DND-41 (cell line): ENCODE data around the gene TP63.

Source experiments
- CTCF ChIP-seq: IDR thresholded peaks from 2 replicates; pipeline ENCODE4 v1.5.1; 2012; ENCODE audit warnings: borderline replicate concordance, low read length, moderate library complexity, mild to moderate bottlenecking; ENCODE audit not compliant: poor library complexity, severe bottlenecking; ENCODE audit errors: extremely low read depth
- EZH2 ChIP-seq: IDR thresholded peaks from 3 replicates; pipeline ENCODE4 v1.6.1; 2012; ENCODE audit warnings: borderline replicate concordance, low read depth, mild to moderate bottlenecking, moderate library complexity, low read length, inconsistent platforms; ENCODE audit not compliant: severe bottlenecking

GRCh38 chr3:189708375-189708774 is 77.2 kb downstream of the TP63 start:
- no peak for TF ChIP-seq EZH2
- no peak for TF ChIP-seq CTCF
